ENCODE measurements around the gene PHF3. TPM values are rescaled to one million over a fixed set of nuclear protein-coding genes. Genes with fewer than 3 reads are reported as not detected.
"Not testable (repeated sequence)": the region's sequence is repeated elsewhere in the genome, so short reads cannot be mapped to it uniquely, and the experiment has no call there.

Gene PHF3
- total and polyA plus RNA-seq, 2 donors (not counting 1 experiment from before 2014, with no cell fraction given) = 13.5 to 111 TPM

DNA sequence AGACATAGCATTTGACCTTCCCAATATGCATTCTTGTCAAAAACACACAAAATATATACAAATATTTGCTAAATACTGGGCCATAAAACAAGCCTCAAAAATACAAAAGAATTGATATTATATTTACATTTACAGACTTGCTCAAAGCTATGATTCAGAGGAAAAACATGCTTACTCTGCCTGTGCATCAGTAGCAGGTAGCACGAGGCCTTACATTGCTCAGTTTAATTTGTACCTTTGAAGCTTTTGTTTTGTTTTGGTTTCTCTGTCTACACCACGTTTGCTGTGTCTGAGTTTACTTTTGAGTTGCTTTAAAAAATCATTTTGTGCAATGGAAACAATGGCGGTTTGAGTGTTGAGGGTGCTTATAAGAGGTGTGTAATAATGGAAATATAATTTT, 99.3 kb downstream of the PHF3 start:
- no peaks in the 10 kb centered on the region for H3K36me3 ChIP-seq (replicated peaks in 1 of 2; ENCODE audit: control extremely low read depth in 1 of 2, control insufficient read depth in 1 of 2, extremely low read depth in 1 of 2, insufficient read depth in 2 of 2, low read length in 1 of 2)
- ChIA-PET POLR2A (no interaction called here), CTCF (interaction anchor here (1.5 kb wide), 1 partner anchor 29 kb away, joined by 5 read pairs; no protein-coding TSS in a partner anchor)
- H3K27me3 Mint-ChIP-seq = no peaks in the 10 kb centered on the region
- no peak for DNase-seq
- no peak overlapping the region for H3K27ac ChIP-seq (ENCODE audit: low read length in 2 of 2)
- H3K4me1 Mint-ChIP-seq = no peaks in the 10 kb centered on the region
- no peaks in the 10 kb centered on the region for H3K79me2 ChIP-seq (ENCODE audit: control insufficient read depth, insufficient read depth, low read length)
- no peak overlapping the region for H2AFZ ChIP-seq (ENCODE audit: insufficient read depth, low read depth, low read length, poor library complexity, severe bottlenecking)
- no peak overlapping the region for H3K9ac ChIP-seq (ENCODE audit: low read length)
- intact Hi-C loops (cut with micrococcal nuclease) = no loop called here
- no peak overlapping the region for H3K4me3 Mint-ChIP-seq
- H3K4me1 ChIP-seq (ENCODE audit: control insufficient read depth in 2 of 2, insufficient read depth in 2 of 2, low read length in 2 of 2) = no peaks in the 10 kb centered on the region
- H3K9me3 Mint-ChIP-seq (ENCODE audit: insufficient read depth) = peaks cover 6% of the 10 kb centered on the region
- WGBS (ENCODE audit: insufficient coverage) = 85% methylated on average over 2 of the region's 3 CpGs
- no peaks in the 10 kb centered on the region for H4K20me1 ChIP-seq (ENCODE audit: control insufficient read depth, insufficient read depth, low read length, poor library complexity, severe bottlenecking)
- TF ChIP-seq, protein P1, sequence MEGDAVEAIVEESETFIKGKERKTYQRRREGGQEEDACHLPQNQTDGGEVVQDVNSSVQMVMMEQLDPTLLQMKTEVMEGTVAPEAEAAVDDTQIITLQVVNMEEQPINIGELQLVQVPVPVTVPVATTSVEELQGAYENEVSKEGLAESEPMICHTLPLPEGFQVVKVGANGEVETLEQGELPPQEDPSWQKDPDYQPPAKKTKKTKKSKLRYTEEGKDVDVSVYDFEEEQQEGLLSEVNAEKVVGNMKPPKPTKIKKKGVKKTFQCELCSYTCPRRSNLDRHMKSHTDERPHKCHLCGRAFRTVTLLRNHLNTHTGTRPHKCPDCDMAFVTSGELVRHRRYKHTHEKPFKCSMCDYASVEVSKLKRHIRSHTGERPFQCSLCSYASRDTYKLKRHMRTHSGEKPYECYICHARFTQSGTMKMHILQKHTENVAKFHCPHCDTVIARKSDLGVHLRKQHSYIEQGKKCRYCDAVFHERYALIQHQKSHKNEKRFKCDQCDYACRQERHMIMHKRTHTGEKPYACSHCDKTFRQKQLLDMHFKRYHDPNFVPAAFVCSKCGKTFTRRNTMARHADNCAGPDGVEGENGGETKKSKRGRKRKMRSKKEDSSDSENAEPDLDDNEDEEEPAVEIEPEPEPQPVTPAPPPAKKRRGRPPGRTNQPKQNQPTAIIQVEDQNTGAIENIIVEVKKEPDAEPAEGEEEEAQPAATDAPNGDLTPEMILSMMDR (IDR thresholded peaks at IDR 0.05) = no peak
- no peak for TF ChIP-seq EZH2 (IDR thresholded peaks at IDR 0.05; ENCODE audit: borderline replicate concordance, insufficient read depth, low read depth, low read length, poor library complexity, severe bottlenecking)
- H3K27me3 ChIP-seq (replicated peaks in 1 of 4; ENCODE audit: control extremely low read depth in 1 of 4, control insufficient read depth in 3 of 4, insufficient read depth in 4 of 4, low read length in 3 of 4) = no peaks in the 10 kb centered on the region
- H3K4me2 ChIP-seq (replicated peaks; ENCODE audit: low read depth, low read length, poor library complexity, severe bottlenecking) = no peak overlapping the region
- H3K27ac Mint-ChIP-seq = no peak overlapping the region
- no peak for ATAC-seq (ENCODE audit: low read depth)
- H3K4me3 ChIP-seq (ENCODE audit: control extremely low read depth in 1 of 5, extremely low read depth in 1 of 5, insufficient read depth in 1 of 5, low read depth in 2 of 5, low read length in 4 of 5) = no peak overlapping the region
- H3K9me3 ChIP-seq (ENCODE audit: control extremely low read depth in 1 of 3, control insufficient read depth in 2 of 3, insufficient read depth in 1 of 3, low read length in 2 of 3) = no peaks in the 10 kb centered on the region

- H3K27me3 Mint-ChIP-seq; H3K79me2 ChIP-seq (ENCODE audit: control insufficient read depth, insufficient read depth, low read length); H3K27ac Mint-ChIP-seq; POLR2A ChIA-PET; H3K9me3 ChIP-seq (ENCODE audit: control extremely low read depth in 1 of 3, control insufficient read depth in 2 of 3, insufficient read depth in 1 of 3, low read length in 2 of 3); H3K4me3 Mint-ChIP-seq; H3K9ac ChIP-seq (ENCODE audit: low read length); H3K36me3 ChIP-seq (replicated peaks in 1 of 2; ENCODE audit: control extremely low read depth in 1 of 2, control insufficient read depth in 1 of 2, extremely low read depth in 1 of 2, insufficient read depth in 2 of 2, low read length in 1 of 2); ATAC-seq (ENCODE audit: low read depth); DNase-seq; H3K9me3 Mint-ChIP-seq (ENCODE audit: insufficient read depth); H3K27ac ChIP-seq (ENCODE audit: low read length in 2 of 2); CTCF ChIA-PET; H3K4me2 ChIP-seq (replicated peaks; ENCODE audit: low read depth, low read length, poor library complexity, severe bottlenecking); H2AFZ ChIP-seq (ENCODE audit: insufficient read depth, low read depth, low read length, poor library complexity, severe bottlenecking); intact Hi-C loops (cut with micrococcal nuclease); H3K4me3 ChIP-seq (ENCODE audit: control extremely low read depth in 1 of 5, extremely low read depth in 1 of 5, insufficient read depth in 1 of 5, low read depth in 2 of 5, low read length in 4 of 5); H4K20me1 ChIP-seq (ENCODE audit: control insufficient read depth, insufficient read depth, low read length, poor library complexity, severe bottlenecking); H3K4me1 Mint-ChIP-seq; H3K4me1 ChIP-seq (ENCODE audit: control insufficient read depth in 2 of 2, insufficient read depth in 2 of 2, low read length in 2 of 2); H3K27me3 ChIP-seq (replicated peaks in 1 of 4; ENCODE audit: control extremely low read depth in 1 of 4, control insufficient read depth in 3 of 4, insufficient read depth in 4 of 4, low read length in 3 of 4): not testable (repeated sequence)
- no CpG with 5 or more reads among the region's 2 CpGs for WGBS (ENCODE audit: insufficient coverage)
Observed at GRCh38 chr6:63738190-63738589, 102.6 kb downstream of the PHF3 start.
